HCT116 (cell line): ENCODE measurements around the gene RET. TPM values are rescaled to one million over a fixed set of nuclear protein-coding genes. Genes with fewer than 3 reads are reported as not detected.

Source experiments
- ATAC-seq: fragments of 200-7000 bp; cut with Tn5 transposase; 2 replicates; pipeline ENCODE4 v1.9.1; 2020; ENCODE audit warnings: mild to moderate bottlenecking, moderate library complexity
- BruUV-seq: library from RNA; stranded (reverse); fragments of 400-500 nt; replicated peaks from 2 replicates; lab custom pipeline; 2021; lab: Mats Ljungman, UMichigan
- CTCF ChIA-PET: fragments of 300-600 bp; sonication (Branson Sonifier 250); formaldehyde crosslinking; loops from one replicate; lab custom pipeline; 2021; ENCODE audit warnings: antibody characterized with exemption; lab: Charles Lee
- POLR2A ChIA-PET: fragments of 300-600, 350-600 bp; sonication (Branson Sonifier 250); formaldehyde crosslinking; loops from one replicate; lab custom pipeline; 2021; ENCODE audit warnings: antibody characterized with exemption; lab: Charles Lee
- RAD21 ChIA-PET, 2 experiments: fragments of 300-600 bp; sonication (Branson Sonifier 250); formaldehyde crosslinking; loops; one replicate each; lab custom pipeline; 2023; ENCODE audit warnings: low total read pairs in 2 of 2; ENCODE audit not compliant: uncharacterized antibody in 2 of 2, unreplicated experiment in 2 of 2, low non-redundant PET in 1 of 2; lab: Charles Lee
- DNase-seq: peaks from one replicate; pipeline ENCODE4 v3.0.0-alpha.2; 2010; ENCODE audit warnings: low read depth, low spot score
- H2AFZ ChIP-seq: fragments of 200-600 bp; shearing (Covaris generic), sonication (generic); 2 replicates; pipeline ENCODE4 v1.6.1; 2017; ENCODE audit warnings: low read depth, mixed run types, mixed read lengths, antibody characterized with exemption, low read length; ENCODE audit not compliant: poor library complexity, severe bottlenecking
- H3K27ac ChIP-seq: 2 replicates; pipeline ENCODE4 v1.5.1; 2012; ENCODE audit warnings: low read depth, low read length
- H3K27me3 ChIP-seq: fragments of 200-600 bp; sonication (generic); 2 replicates; pipeline ENCODE4 v1.6.1; 2016; ENCODE audit warnings: mixed run types, low read length, mixed read lengths; ENCODE audit not compliant: insufficient read depth
- H3K36me3 ChIP-seq, 2 experiments: fragments of 200-500 bp in 1 of 2; fragments of 200-600 bp in 1 of 2; sonication (Bioruptor generic) in 1 of 2; sonication (generic) in 1 of 2; 2 replicates each; pipeline versions ENCODE4 v1.5.1 to v1.6.1; 2014 to 2016; ENCODE audit warnings: low read length in 2 of 2, inconsistent platforms in 1 of 2, mixed read lengths in 1 of 2, mixed run types in 1 of 2; ENCODE audit not compliant: insufficient read depth in 2 of 2, control insufficient read depth in 1 of 2
- H3K4me1 ChIP-seq, 2 experiments: fragments of 200-600 bp in 1 of 2; sonication (generic) in 1 of 2; 2 replicates each; pipeline versions ENCODE4 v1.5.1 to v1.6.1; 2012 to 2017; ENCODE audit warnings: low read length in 2 of 2, inconsistent platforms in 1 of 2, mild to moderate bottlenecking in 1 of 2, mixed read lengths in 1 of 2, mixed run types in 1 of 2, moderate library complexity in 1 of 2; ENCODE audit not compliant: insufficient read depth in 2 of 2, control insufficient read depth in 1 of 2
- H3K4me2 ChIP-seq: fragments of 200-600 bp; sonication (generic); 2 replicates; pipeline ENCODE4 v1.6.1; 2017; ENCODE audit warnings: mixed run types, low read length, mixed read lengths
- H3K4me3 ChIP-seq, 2 experiments: fragments of 200-600 bp in 1 of 2; sonication (generic) in 1 of 2; replicated peaks in 1 of 2; 2 replicates each; pipeline ENCODE4 v1.5.1; 2011 to 2016; ENCODE audit warnings: low read length in 2 of 2, control low read depth in 1 of 2, low read depth in 1 of 2, mild to moderate bottlenecking in 1 of 2, mixed read lengths in 1 of 2, mixed run types in 1 of 2
- H3K79me2 ChIP-seq: fragments of 200-600 bp; sonication (generic); 2 replicates; pipeline ENCODE4 v1.6.1; 2017; ENCODE audit warnings: mild to moderate bottlenecking, mixed run types, low read length, moderate library complexity, mixed read lengths; ENCODE audit not compliant: insufficient read depth
- H3K9ac ChIP-seq: fragments of 200-600 bp; sonication (generic); 2 replicates; pipeline ENCODE4 v1.6.1; 2016; ENCODE audit warnings: low read length, mixed read lengths
- H3K9me2 ChIP-seq: fragments of 200-600 bp; sonication (generic), shearing (Covaris generic); 2 replicates; pipeline ENCODE4 v1.6.1; 2017; ENCODE audit warnings: mixed run types, mild to moderate bottlenecking, moderate library complexity; ENCODE audit not compliant: insufficient read depth
- H3K9me3 ChIP-seq, 2 experiments: fragments of 200-500 bp in 1 of 2; fragments of 200-600 bp in 1 of 2; sonication (Bioruptor generic) in 1 of 2; sonication (generic) in 1 of 2; 2 replicates each; pipeline ENCODE4 v1.6.1; 2014 to 2017; ENCODE audit warnings: low read length in 2 of 2, mixed read lengths in 2 of 2, inconsistent platforms in 1 of 2, low read depth in 1 of 2, mild to moderate bottlenecking in 1 of 2, mixed run types in 1 of 2, moderate library complexity in 1 of 2; ENCODE audit not compliant: control insufficient read depth in 1 of 2, insufficient read depth in 1 of 2
- H4K20me1 ChIP-seq: fragments of 200-600 bp; sonication (generic), shearing (Covaris generic); 2 replicates; pipeline ENCODE4 v1.6.1; 2017; ENCODE audit warnings: mixed run types, mild to moderate bottlenecking, moderate library complexity; ENCODE audit not compliant: insufficient read depth
- EGR1 ChIP-seq: IDR thresholded peaks from 2 replicates; pipeline ENCODE4 v1.6.1; 2012; ENCODE audit warnings: low read depth
- ELF1 ChIP-seq: IDR thresholded peaks from 2 replicates; pipeline ENCODE4 v1.6.1; 2012; ENCODE audit warnings: low read depth, borderline replicate concordance
- EZH2phosphoT487 ChIP-seq: fragments of 200-600 bp; IDR thresholded peaks from 2 replicates; pipeline ENCODE4 v1.6.1; 2018; ENCODE audit warnings: antibody characterized with exemption, borderline replicate concordance
- ZBTB33 ChIP-seq: IDR thresholded peaks from 2 replicates; pipeline ENCODE4 v1.6.1; 2011; ENCODE audit warnings: mild to moderate bottlenecking, low read length, moderate library complexity; ENCODE audit not compliant: insufficient replicate concordance; ENCODE audit errors: extremely low read depth
- ZFX ChIP-seq: fragments of 450-650 bp; IDR thresholded peaks from 2 replicates; pipeline ENCODE4 v1.6.1; 2017
- ZNF274 ChIP-seq: fragments of 200-500 bp; sonication (Bioruptor generic); IDR thresholded peaks from 2 replicates; pipeline ENCODE4 v1.6.1; 2014; ENCODE audit warnings: mild to moderate bottlenecking, low read depth, low read length, inconsistent platforms
- intact Hi-C: fragments of 100-400 bp; cut with micrococcal nuclease; formaldehyde crosslinking; loops from 2 replicates; pipeline ENCODE4 v1.10.0; 2022
- total RNA-seq: library from RNA; stranded (reverse); gene quantifications from one replicate; pipeline ENCODE4 v1.2.1, GENCODE V29; 2021; ENCODE audit not compliant: unreplicated experiment

Gene RET
- total RNA-seq, 1 experiment from 2014 or later = 5.9 TPM

- Histone ChIP-seq H3K4me2 (no peak overlapping the region), H3K4me1 (no peaks in the 10 kb centered on the region), H3K9me3 (no peaks in the 10 kb centered on the region), H3K27ac (no peak overlapping the region), H3K4me3 (no peak overlapping the region)
- CTCF ChIA-PET = no interaction called here
- intact Hi-C loops = no loop called here
- BruUV-seq = no TSS peak
- RAD21 ChIA-PET = no interaction called here
- TF ChIP-seq EZH2phosphoT487 = no peak
- no peak for TF ChIP-seq EGR1
- no peak for TF ChIP-seq ELF1
- TF ChIP-seq, all 23 proteins: peak for 0
- H3K9ac ChIP-seq = no peak overlapping the region
- ATAC-seq = no peak
- no peaks in the 10 kb centered on the region for H3K79me2 ChIP-seq
- H3K27me3 ChIP-seq = no peaks in the 10 kb centered on the region
- POLR2A ChIA-PET = no interaction called here
- H3K36me3 ChIP-seq = no peaks in the 10 kb centered on the region
- no peaks in the 10 kb centered on the region for H4K20me1 ChIP-seq
- no peak overlapping the region for H2AFZ ChIP-seq
- no peaks in the 10 kb centered on the region for H3K9me2 ChIP-seq
- no peak for DNase-seq
Measured at GRCh38 chr10:43069211-43069515, 7.7 kb upstream of the RET start.

GRCh38 chr10:43069579-43069978, 7.3 kb upstream of the RET start:
- POLR2A ChIA-PET = no interaction called here
- no peaks in the 10 kb centered on the region for H3K9me2 ChIP-seq
- ATAC-seq = no peak
- H3K4me2 ChIP-seq = no peak overlapping the region
- H3K9me3 ChIP-seq = no peaks in the 10 kb centered on the region
- no peak overlapping the region for H3K27ac ChIP-seq
- RAD21 ChIA-PET = no interaction called here
- H3K4me3 ChIP-seq = no peak overlapping the region
- H3K79me2 ChIP-seq = no peaks in the 10 kb centered on the region
- H3K9ac ChIP-seq = no peak overlapping the region
- intact Hi-C loops = no loop called here
- no peak overlapping the region for H2AFZ ChIP-seq
- no peaks in the 10 kb centered on the region for H3K36me3 ChIP-seq
- TF ChIP-seq ZFX = no peak
- TF ChIP-seq ZNF274 = no peak
- no peak for TF ChIP-seq ZBTB33
- no peaks in the 10 kb centered on the region for H4K20me1 ChIP-seq
- H3K4me1 ChIP-seq = no peaks in the 10 kb centered on the region
- BruUV-seq = no TSS peak
- CTCF ChIA-PET = no interaction called here
- no peaks in the 10 kb centered on the region for H3K27me3 ChIP-seq
- DNase-seq = no peak
